Measurements from ENCODE around the gene ZMIZ1.

DNA sequence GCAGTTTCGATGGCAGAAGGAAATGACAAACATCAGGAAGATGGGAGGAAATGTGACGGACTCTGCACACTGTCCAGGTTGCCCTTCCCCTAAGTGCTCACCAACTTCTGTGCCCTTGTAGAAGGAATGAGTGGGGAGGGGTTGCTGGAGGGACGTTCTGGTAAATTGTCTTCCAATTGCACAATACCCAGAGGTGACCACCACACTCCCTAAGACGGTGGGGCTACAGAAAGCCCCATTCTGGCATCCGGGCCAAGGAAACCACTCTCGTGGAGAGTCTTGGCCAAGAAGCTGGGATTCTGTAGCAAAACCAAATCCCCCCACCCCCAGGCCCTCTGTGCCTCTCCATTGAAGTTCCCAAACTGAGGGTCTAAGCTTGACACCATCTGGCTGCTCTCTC is 37.1 kb downstream of the ZMIZ1 start:
- TF ChIP-seq, protein P1, sequence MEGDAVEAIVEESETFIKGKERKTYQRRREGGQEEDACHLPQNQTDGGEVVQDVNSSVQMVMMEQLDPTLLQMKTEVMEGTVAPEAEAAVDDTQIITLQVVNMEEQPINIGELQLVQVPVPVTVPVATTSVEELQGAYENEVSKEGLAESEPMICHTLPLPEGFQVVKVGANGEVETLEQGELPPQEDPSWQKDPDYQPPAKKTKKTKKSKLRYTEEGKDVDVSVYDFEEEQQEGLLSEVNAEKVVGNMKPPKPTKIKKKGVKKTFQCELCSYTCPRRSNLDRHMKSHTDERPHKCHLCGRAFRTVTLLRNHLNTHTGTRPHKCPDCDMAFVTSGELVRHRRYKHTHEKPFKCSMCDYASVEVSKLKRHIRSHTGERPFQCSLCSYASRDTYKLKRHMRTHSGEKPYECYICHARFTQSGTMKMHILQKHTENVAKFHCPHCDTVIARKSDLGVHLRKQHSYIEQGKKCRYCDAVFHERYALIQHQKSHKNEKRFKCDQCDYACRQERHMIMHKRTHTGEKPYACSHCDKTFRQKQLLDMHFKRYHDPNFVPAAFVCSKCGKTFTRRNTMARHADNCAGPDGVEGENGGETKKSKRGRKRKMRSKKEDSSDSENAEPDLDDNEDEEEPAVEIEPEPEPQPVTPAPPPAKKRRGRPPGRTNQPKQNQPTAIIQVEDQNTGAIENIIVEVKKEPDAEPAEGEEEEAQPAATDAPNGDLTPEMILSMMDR (IDR thresholded peaks at IDR 0.05): no peak
- TF ChIP-seq POLR2A (IDR thresholded peaks at IDR 0.05) (no peak), EP300 (IDR thresholded peaks at IDR 0.05) (no peak)
